ENCODE results near the gene SEL1L3. TPM values are rescaled to one million over a fixed set of nuclear protein-coding genes. Genes with fewer than 3 reads are reported as not detected.

Gene SEL1L3
- total and polyA plus RNA-seq, 2 of the 13 experiments (the other 11 are each of a cell fraction or from before 2014, with no cell fraction given) = 0.28 to 1.1 TPM

DNA sequence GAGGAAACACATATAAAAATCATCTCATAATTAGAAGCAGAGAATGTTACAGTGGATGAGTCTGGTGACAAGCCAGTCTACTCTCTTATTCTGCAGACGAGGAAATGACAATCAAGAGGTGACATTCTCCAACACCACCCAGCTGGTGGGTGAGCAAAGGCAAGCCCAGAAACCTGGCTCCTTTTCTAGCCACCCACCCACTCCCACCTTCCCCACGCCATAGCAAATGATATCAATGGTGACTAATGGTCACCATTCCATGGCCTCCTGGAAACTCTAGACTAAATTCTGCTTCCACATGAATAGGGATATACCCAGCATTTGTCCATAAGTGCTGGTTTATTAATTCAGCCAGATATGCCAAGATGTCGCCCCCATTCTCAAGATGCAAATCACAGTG is 10.7 kb downstream of the SEL1L3 start:
- no peaks in the 10 kb centered on the region for H4K20me1 ChIP-seq (ENCODE audit: insufficient read depth, low read length)
- ChIA-PET CTCF (ENCODE audit: low intra/inter-chr PET ratio, low total read pairs) (no interaction called here), POLR2A (no interaction called here)
- no peaks in the 10 kb centered on the region for H3K4me1 ChIP-seq (ENCODE audit: insufficient read depth, low read length)
- no peaks in the 10 kb centered on the region for H3K27me3 ChIP-seq (ENCODE audit: control insufficient read depth in 1 of 2, insufficient read depth in 2 of 2, low read length in 2 of 2)
- FAIRE-seq (no peak), ATAC-seq (no peak), DNase-seq (ENCODE audit: low spot score) (no peak)
- no peak overlapping the region for H3K4me3 ChIP-seq (replicated peaks in 1 of 3; ENCODE audit: insufficient read depth in 1 of 3, low read depth in 2 of 3, low read length in 3 of 3)
- H2AFZ ChIP-seq (ENCODE audit: low read length) = no peak overlapping the region
- 36% methylated on average over 3 of the region's 3 CpGs for WGBS (ENCODE audit: low lambda C conversion rate)
- BruUV-seq (replicated peaks) = no TSS peak
- intact Hi-C loops (cut with micrococcal nuclease; ENCODE audit: unreplicated experiment) (no loop called here), in situ Hi-C loops (cut with HindIII; ENCODE audit: extremely low pct_ligation_motif_present, low pct_unique_long_range_greater_than_20kb) (no loop called here)
- H3K9me3 ChIP-seq (ENCODE audit: low read length) = no peaks in the 10 kb centered on the region
- H3K9ac ChIP-seq (ENCODE audit: insufficient read depth, low read depth, low read length) = no peak overlapping the region
- no peaks in the 10 kb centered on the region for H3K36me3 ChIP-seq (replicated peaks in 1 of 2; ENCODE audit: control insufficient read depth in 1 of 2, insufficient read depth in 2 of 2, low read length in 2 of 2)
- no peak overlapping the region for H3K4me2 ChIP-seq (ENCODE audit: low read depth, low read length)
- H3K27ac ChIP-seq (ENCODE audit: extremely low read length, insufficient read depth, low read length) = no peak overlapping the region
- H3K79me2 ChIP-seq (ENCODE audit: insufficient read depth, low read length) = no peaks in the 10 kb centered on the region
- TF ChIP-seq KDM5B (CRISPR knock-in tag; IDR thresholded peaks at IDR 0.05; ENCODE audit: borderline replicate concordance) = no peak
- TF ChIP-seq, protein P1, sequence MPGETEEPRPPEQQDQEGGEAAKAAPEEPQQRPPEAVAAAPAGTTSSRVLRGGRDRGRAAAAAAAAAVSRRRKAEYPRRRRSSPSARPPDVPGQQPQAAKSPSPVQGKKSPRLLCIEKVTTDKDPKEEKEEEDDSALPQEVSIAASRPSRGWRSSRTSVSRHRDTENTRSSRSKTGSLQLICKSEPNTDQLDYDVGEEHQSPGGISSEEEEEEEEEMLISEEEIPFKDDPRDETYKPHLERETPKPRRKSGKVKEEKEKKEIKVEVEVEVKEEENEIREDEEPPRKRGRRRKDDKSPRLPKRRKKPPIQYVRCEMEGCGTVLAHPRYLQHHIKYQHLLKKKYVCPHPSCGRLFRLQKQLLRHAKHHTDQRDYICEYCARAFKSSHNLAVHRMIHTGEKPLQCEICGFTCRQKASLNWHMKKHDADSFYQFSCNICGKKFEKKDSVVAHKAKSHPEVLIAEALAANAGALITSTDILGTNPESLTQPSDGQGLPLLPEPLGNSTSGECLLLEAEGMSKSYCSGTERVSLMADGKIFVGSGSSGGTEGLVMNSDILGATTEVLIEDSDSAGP (CRISPR knock-in tag; IDR thresholded peaks at IDR 0.05; ENCODE audit: borderline replicate concordance) = no peak
- no peak for TF ChIP-seq SP2 (CRISPR knock-in tag; IDR thresholded peaks at IDR 0.05)
- TF ChIP-seq HMG20B (CRISPR knock-in tag; conservative IDR thresholded peaks at IDR 0.05) = no peak
- TF ChIP-seq, protein P2, sequence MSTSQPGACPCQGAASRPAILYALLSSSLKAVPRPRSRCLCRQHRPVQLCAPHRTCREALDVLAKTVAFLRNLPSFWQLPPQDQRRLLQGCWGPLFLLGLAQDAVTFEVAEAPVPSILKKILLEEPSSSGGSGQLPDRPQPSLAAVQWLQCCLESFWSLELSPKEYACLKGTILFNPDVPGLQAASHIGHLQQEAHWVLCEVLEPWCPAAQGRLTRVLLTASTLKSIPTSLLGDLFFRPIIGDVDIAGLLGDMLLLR (CRISPR knock-in tag; IDR thresholded peaks at IDR 0.05) = no peak
- no peak for TF ChIP-seq MXD4 (CRISPR knock-in tag; IDR thresholded peaks at IDR 0.05)
- TF ChIP-seq, protein P3, sequence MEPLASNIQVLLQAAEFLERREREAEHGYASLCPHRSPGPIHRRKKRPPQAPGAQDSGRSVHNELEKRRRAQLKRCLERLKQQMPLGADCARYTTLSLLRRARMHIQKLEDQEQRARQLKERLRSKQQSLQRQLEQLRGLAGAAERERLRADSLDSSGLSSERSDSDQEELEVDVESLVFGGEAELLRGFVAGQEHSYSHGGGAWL (CRISPR knock-in tag; IDR thresholded peaks at IDR 0.05) = no peak
- no peak for TF ChIP-seq CBX2 (IDR thresholded peaks at IDR 0.05; ENCODE audit: low read depth, low read length)
- TF ChIP-seq CBX2 (CRISPR knock-in tag; IDR thresholded peaks at IDR 0.05; ENCODE audit: low read depth) = no peak
- TF ChIP-seq, protein P4, sequence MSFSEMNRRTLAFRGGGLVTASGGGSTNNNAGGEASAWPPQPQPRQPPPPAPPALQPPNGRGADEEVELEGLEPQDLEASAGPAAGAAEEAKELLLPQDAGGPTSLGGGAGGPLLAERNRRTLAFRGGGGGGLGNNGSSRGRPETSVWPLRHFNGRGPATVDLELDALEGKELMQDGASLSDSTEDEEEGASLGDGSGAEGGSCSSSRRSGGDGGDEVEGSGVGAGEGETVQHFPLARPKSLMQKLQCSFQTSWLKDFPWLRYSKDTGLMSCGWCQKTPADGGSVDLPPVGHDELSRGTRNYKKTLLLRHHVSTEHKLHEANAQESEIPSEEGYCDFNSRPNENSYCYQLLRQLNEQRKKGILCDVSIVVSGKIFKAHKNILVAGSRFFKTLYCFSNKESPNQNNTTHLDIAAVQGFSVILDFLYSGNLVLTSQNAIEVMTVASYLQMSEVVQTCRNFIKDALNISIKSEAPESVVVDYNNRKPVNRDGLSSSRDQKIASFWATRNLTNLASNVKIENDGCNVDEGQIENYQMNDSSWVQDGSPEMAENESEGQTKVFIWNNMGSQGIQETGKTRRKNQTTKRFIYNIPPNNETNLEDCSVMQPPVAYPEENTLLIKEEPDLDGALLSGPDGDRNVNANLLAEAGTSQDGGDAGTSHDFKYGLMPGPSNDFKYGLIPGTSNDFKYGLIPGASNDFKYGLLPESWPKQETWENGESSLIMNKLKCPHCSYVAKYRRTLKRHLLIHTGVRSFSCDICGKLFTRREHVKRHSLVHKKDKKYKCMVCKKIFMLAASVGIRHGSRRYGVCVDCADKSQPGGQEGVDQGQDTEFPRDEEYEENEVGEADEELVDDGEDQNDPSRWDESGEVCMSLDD (CRISPR knock-in tag; IDR thresholded peaks at IDR 0.05; ENCODE audit: borderline replicate concordance) = no peak
- TF ChIP-seq NR2F2 (IDR thresholded peaks at IDR 0.05; ENCODE audit: borderline replicate concordance, low read depth) = no peak
- TF ChIP-seq DNMT1 (CRISPR knock-in tag; IDR thresholded peaks at IDR 0.05) = no peak
- no peak for TF ChIP-seq BORCS8-MEF2B (CRISPR knock-in tag; IDR thresholded peaks at IDR 0.05)
- no peak for TF ChIP-seq BHLHE40 (IDR thresholded peaks at IDR 0.05; ENCODE audit: low read length)
- TF ChIP-seq ZZZ3 (CRISPR knock-in tag; IDR thresholded peaks at IDR 0.05; ENCODE audit: borderline replicate concordance) = no peak
- TF ChIP-seq, protein P5, sequence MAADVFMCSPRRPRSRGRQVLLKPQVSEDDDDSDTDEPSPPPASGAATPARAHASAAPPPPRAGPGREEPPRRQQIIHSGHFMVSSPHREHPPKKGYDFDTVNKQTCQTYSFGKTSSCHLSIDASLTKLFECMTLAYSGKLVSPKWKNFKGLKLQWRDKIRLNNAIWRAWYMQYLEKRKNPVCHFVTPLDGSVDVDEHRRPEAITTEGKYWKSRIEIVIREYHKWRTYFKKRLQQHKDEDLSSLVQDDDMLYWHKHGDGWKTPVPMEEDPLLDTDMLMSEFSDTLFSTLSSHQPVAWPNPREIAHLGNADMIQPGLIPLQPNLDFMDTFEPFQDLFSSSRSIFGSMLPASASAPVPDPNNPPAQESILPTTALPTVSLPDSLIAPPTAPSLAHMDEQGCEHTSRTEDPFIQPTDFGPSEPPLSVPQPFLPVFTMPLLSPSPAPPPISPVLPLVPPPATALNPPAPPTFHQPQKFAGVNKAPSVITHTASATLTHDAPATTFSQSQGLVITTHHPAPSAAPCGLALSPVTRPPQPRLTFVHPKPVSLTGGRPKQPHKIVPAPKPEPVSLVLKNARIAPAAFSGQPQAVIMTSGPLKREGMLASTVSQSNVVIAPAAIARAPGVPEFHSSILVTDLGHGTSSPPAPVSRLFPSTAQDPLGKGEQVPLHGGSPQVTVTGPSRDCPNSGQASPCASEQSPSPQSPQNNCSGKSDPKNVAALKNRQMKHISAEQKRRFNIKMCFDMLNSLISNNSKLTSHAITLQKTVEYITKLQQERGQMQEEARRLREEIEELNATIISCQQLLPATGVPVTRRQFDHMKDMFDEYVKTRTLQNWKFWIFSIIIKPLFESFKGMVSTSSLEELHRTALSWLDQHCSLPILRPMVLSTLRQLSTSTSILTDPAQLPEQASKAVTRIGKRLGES (CRISPR knock-in tag; IDR thresholded peaks at IDR 0.05; ENCODE audit: borderline replicate concordance) = no peak
- TF ChIP-seq FLYWCH1 (CRISPR knock-in tag; IDR thresholded peaks at IDR 0.05) = no peak
- TF ChIP-seq ZNF644 (CRISPR knock-in tag; IDR thresholded peaks at IDR 0.05; ENCODE audit: low read depth) = no peak

Data from HepG2 (cell line).